ENCODE measurements around the gene LRMDA.
"Not testable (repeated sequence)": the region's sequence is repeated elsewhere in the genome, so short reads cannot be mapped to it uniquely, and the experiment has no call there.

The LRMDA gene

DNA sequence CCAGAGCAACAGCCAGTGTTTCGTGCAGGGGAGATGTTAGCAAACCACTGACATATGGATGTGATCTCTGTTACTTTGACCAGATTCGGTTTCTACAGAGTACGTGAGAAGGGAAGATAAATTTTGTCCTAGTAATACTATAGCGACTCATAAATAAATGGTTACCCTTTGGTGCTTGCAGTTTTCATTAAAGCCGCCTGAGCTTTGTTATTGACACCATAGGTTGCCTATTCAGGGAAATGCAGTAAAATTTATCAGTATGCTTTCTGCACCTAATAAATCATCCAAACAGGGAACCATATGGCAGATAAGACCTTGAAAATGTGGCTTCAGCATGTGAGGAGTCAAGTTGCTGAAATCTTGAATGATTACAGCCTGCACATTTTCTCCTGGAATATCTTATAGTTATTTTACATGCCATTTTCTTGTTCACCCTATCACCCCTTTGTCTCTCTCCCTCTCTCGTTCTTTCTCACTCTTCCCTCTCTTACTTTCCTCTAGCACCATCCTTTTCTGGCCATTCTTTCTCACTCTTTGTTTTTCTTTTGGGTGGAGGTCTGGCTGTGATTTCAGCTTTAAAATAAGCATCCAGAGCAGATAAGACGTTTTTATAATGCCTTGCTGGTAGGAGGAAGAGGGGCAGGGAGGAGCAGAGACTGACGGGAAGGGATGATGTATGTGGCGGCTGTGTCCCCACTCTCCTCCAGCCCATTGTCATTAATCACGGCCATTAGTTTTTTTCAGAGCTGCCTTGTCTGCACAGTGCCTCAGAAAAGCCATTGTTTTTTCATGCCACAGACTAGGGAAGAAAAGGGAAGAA is 182.5 kb downstream of the LRMDA start:
- DNase-seq (ENCODE audit: low spot score) = no peak

DNA sequence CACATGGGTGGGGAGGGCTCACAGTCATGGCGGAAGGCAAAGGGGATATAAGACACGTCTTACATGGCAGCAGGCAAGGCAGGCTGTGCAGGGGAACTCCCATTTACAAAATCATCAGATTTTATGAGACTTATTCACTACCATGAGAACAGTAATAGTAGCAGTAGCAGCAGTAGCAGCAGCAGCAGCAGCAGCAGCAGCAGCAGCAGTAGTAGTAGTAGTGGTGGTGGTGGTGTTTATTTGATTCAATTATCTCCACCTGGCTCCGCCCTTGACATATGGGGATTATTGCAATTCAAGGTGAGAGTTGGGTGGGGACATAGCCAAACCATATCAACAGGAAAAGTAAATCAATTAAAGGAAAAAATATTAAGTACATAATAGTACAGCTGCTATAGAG is 184.7 kb downstream of the LRMDA start:
- DNase-seq (ENCODE audit: low spot score) = no peak

DNA sequence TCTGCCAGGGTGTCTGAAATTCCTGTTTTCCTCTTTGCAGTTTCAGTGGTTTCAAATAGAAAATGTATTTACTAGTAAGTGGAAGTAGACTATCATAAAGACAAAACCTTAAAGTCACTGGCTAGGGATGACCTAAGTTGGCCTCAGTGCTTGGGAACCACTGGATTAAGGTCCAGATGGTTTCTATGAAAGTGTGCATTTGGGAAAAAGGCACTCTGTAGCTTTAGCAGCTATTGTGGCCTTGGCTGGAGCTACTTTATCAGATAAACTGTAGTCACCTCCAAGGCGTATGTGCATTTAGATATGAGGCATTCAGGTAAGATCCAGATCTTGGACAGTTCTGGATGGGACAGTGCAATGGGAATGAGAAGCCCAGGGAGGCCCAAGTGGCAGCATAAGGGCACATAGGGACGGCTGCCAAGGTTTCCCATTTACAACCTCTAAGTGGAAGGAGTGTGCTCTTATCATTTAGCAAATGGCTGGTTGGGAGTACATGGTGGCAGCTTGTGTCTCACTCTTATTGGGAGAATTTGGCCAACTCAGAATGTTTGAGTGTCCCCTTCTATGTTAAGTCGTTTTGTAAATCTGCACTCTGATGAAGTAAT is 185.6 kb downstream of the LRMDA start:
- no peak for DNase-seq (ENCODE audit: low spot score)

DNA sequence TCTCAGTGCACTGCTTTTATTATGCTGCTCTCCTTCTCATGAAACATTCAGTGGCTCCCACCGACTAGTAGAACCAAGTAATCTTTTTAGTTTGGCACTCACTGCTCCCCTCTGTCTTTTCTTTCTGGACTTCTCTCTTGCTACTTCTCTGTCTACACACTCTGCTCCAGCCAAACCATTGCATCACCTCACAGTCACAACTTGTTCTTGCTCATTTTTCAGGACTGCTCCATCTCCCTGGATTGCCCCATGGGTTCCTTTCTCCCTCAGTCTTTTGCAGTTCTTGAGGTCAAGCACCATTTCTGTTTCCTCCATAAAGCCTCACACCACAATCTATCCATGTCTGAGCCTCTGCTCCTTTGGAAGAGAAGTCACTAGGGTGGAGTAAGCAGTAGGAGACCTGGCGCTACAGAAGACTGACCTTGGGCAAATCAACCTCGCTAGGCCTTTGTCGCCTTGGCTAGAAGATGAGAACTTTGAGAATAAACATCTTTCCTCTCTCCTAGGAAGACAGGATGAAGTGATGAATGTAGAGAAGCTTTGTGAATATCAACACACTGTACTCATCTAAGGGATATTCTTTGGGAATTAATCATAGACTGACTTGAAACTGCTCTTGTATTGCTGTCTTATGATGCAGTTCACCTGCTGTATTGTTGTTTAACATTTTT is 186.2 kb downstream of the LRMDA start:
- no peak for DNase-seq (ENCODE audit: low spot score)

DNA sequence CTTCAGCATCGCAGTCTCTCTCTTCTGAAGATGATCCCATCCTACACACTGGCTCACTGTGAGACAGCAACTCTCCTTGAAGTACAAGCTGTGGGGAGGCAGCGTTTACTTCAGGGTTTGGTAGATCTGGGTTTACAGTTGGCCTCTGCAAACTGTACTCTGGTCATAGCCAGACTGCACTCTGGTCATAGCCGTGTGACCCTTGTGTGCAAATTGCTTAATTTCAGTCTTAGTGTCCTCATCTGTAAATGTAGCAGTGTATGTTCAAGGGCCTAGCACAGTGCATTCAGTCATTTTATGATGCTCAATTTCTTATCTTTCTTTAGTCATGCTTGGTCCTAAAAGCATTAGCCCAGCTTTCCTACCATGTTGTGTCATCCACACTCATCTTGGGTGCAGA is 188.2 kb downstream of the LRMDA start:
- no peak for DNase-seq (ENCODE audit: low spot score)

DNA sequence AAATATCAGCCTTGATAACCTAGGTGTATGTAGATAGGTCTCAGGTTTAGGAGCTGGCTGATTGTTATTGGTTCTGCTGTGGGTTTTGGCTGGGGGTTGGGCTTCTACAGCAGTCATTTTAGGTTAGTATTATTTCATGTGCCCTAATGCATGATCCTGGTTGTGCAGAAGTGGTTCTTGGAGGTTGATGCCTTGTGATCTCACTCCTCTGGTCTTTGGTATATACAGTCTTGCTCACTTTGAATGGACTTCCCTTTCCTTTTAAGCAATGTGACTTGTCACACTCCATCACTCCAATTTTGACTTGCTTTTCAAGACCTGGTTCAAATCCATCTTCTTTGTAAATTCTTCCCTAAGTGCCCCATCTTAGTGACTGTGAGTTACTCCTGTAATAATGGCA is 188.9 kb downstream of the LRMDA start:
- no peak for DNase-seq (ENCODE audit: low spot score)

DNA sequence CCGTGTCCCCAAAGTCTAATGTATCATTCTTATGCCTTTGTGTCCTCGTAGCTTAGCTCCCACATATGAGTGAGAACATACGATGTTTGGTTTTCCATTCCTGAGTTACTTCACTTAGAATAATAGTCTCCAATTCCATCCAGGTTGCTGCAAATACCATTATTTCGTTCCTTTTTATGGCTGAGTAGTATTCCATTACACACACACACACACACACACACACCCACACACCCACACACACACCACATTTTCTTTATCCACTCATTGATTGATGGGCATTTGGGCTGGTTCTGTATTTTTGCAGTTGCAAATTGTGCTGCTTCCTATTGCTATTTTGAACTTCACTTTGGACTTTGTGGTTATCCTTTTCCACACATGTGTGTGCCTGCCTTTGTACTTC is 189.6 kb downstream of the LRMDA start:
- not testable (repeated sequence) for DNase-seq (ENCODE audit: low spot score)

DNA sequence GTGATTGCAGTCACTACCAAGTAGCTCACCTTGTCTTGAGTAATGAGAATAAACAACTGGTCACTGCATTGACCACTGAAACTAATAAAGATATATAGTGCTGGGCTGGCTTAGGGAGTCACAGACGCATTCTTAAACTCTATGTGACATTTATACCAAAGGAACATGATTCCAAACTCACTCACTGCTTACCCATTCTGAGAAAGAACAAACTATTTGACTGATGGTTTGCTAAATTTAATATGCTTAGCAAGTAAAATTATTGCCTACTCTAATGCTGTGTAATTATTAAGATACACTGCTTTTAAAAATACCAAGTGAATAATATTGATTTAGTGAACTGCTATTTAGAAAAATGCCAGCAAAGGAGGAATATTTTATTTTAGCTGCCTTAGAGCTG is 191.1 kb downstream of the LRMDA start:
- no peak for DNase-seq (ENCODE audit: low spot score)

DNA sequence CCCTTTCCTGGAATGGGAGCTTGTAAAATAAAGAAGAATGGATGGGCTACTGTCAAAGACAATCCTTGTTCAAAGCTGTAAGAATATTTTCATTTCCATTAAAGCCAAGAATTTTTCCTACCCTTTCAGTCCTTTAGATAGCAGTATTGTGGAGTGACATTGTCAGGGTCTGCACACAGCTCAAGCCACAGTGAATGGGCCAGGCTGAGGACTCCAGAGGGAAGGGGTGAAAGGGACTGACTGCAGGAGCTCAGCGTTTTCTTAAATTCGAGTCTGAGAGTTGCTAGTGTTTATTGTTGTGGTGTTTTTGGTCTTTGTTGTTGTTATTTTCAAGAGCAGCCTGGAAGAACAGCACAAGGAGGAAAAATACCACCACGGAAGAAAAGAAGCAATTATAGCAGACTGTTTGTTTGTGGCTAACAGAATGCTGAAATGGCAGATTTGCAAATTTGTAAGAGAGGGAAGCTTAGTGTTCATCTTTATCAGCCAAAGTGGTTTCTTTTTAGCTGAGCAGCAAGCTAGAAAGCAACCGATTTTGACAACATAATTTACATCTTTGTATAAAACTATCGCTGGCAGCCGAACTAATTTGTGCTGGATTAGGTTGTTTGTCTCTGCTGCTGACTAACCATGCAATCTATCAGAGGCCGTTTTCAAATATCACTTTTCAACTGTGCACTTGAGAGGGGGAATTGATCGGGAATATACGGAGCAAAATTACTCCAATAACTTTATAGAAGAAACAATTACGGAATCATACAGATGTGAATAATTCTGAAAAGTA is 192.1 kb downstream of the LRMDA start:
- DNase-seq (ENCODE audit: low spot score) = no peak

DNA sequence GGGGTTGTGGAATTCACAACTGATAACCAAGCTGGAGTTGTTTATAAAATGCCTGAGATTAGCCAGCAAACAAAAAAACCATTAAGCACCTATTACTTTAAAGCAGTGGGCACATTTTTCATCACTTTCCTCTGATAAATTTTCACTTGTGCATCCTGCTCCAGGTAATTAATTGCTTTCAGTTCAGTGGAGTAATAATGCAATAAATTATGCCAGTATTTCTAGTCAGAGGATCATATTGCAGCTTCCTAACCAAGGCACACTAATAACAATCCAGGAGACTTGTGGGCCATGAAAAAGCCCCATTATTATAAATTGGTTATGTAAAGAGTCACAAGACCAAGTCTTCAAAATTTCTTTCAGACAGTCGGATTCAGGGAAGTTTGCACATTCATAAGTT is 193.2 kb downstream of the LRMDA start:
- DNase-seq (ENCODE audit: low spot score) = no peak

DNA sequence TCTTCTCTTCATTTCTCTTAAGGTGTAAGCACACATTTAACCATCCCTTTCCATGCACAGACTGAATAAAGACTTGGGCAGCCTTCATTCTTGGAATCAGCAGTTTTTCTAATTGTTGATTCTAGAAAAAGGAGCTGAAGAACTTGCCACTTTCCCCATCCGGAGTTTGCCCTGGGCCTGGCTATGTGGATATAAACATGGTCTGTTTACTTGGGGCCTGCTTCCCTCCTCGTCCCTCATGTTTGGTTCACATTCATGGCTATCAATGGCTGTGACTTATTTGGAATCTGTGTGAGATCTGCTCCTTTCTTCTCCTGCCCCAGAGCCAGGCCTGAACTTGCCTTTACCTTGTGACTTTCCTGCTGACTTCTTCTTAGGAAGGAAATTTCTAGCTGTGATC is 199.3 kb downstream of the LRMDA start:
- no peak for DNase-seq (ENCODE audit: low spot score)

DNA sequence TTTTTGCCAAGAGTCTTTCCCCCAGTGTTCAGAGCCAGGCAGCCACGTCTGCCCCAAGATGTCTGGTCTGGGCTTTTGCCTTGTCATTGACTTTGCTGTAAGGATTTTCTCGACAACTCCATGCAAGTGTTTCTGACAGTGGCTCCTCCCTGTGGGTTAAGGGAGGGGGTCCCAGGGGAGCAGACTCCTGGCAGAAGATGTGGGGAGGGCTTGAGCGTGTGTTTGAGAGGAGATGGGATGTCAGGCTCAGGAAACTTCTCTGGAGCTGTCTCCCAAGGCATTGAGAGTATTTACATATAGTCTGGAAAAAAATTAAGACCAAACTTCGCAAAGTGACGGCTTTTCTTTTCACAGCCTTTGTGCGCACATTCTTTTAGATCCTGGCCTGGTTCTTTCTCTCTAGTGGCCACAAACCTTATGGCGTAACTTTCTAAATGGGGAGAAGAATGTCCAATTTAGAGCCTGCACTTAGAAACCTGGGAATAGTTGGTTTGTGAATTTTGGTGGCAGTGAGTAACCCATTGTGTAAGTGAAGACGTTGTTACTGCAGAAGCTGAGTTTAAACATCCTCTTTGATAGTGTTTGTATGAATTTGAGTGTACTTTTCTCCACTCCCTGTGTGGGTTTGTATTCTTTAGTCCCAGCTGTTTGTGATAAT is 201.5 kb downstream of the LRMDA start:
- DNase-seq (ENCODE audit: low spot score) = no peak

DNA sequence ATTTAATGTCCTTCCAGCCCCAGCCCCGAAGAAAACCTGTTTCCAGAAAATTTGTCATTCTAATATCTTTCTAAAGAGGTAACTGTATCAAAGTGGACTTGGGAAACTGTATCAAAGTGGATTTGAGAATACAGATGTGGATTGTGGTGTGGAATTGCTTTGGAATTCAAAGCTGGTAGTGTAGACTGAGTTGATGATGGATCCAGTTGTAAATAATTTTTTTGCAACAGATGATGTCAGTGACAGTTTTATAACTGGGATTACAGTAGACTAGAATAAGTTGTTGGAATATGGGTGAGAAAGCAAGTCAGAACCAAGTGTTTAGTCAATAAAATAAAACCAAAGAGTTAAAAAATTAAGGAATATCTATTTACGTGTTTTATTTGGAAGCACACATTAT is 202.1 kb downstream of the LRMDA start:
- no peak for DNase-seq (ENCODE audit: low spot score)

DNA sequence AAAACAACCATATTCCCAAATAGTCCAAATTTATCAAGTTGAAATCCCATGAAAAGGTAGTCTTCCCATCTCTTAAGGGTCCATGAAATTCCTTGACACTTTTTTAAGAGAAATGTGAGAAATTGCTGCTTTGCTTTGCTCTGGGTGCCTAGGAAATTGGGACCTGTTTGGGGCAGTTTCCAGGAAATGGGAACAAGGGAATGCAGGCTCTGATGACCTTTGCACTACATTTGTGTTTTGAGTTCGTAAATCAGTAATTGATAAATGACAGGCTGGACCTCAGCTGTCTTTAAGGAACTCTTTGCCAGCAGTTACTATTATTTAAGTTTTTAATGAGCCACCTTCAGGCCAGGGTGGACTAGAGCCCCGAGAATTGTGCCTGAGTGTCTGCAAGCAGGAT is 203.5 kb downstream of the LRMDA start:
- DNase-seq (ENCODE audit: low spot score) = no peak

DNA sequence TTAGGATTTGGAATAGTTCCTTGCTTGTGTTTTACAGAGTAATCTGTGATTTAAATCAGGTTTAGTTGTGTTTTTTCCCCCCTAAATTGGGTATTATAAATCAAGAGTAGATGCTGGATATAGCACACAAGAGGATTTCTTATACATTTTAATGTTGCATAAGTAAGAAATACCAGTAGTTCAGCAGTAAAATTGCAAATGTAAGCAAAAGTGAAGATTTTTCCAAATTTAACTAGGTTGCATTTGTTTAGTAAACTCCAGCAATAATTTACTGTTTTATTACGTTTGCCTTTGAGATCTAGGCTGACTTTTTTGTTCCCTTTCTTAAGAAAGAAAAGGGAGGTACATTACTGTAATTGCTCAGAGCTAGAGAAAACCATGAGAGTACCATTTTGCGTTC is 207.3 kb downstream of the LRMDA start:
- DNase-seq (ENCODE audit: low spot score) = no peak

DNA sequence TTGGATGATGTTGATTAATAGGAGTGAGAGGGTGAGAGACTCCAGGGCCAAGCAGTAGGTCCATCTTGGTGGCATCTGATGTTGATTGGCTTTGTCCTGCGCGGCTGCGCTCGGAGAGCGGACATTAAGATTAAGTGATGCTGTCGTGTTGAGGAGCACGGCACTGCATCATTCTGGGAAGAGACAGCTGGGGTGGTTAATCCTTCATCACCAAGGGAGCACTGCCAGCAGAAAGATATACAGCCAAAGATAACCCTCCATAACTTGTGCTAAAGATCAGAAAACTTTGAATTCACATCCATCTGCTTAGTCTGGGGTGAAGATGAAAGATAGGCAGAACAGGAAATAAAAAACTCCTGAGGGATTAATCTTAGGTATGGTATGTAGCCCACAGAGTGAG is 208.3 kb downstream of the LRMDA start:
- no peak for DNase-seq (ENCODE audit: low spot score)

DNA sequence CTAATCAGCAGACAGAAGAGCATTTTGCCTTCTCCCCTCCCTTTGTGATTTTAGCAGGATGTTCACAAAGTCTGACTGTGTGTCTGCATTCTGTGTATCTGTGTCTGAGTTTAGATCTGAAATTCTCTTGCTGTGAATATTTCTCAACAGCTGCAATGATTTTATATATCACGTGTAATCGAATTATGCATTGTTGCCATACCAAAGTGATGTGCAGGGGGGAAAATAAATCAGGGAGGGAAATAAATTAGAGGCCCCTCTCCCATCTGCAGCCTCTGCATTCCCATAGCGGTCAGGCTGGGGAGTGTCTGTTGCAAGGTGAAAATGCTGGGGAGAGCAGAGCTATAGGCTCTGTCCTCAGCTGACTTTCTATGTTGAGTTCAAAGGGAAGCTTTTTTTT is 209.0 kb downstream of the LRMDA start:
- DNase-seq (ENCODE audit: low spot score) = no peak

DNA sequence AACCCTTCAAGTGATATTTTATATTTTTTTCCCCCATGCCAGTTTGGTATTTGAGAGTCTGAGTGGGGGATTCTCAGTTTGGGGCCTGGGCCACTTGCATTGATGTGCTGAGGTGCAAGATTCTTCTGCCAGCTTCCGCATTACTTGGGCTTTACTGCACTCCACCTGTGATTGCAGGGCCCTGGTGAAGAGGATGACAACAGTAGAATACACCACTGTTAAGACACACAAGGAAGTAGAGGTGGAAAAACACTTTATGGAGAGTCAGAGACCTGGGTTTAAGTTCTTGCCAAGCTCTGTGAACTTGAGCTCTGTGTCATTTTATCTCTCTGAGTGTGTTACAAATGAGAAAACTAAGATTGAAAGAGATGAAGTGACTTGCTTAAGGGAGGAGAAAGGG is 209.4 kb downstream of the LRMDA start:
- no peak for DNase-seq (ENCODE audit: low spot score)

DNA sequence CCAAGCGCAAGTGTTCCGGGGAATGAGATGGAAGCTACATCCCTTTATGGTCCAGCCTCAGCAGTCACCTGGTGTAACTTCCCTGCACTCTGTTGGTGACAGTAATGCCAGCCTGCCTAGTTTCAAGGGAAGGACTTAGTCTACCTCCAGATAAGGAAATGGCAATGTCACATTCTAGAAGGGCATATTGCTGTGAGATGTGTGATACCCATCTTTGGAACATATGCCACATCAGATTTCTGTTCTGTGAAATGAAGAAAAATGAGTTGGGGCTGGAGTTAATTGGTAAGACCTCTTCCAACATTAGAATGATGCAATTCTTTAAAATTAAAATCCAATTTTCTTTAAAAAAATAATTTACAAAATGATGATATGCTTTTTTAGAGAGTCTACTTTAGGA is 212.0 kb downstream of the LRMDA start:
- no peak for DNase-seq (ENCODE audit: low spot score)

DNA sequence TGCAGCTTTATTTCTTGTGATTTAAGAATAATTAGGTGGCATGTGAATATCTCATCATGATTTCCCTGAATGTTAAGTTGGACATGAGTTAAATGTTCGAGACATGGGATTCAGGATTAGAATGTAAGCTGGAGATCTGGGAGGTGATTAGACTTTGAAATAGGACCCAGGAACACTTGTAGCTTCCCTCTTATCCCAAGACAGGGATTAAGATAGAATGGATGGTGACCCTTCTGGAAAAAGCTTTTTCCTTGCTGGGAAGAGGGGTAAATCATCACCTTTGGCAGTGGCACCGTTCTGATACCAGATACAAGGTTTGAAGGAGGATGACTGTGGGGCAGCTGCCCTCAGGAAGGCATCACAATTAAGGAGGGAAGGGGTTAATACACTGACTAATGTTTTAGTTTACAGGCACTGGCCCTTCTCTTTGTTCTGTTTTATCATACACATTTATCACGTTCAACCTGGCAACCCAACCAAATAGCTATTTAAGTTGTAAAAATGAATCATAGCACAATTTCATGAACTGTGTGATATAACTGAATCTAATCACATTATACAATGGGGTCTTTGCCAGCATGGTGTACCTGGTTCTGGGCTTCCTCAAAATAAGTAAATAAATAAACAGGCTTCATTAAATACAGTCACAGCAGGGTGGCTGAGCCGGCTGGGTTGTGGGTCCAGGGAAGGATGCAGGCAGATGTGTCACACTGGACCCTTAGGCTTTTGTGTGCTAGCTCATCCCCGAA is 212.7 kb downstream of the LRMDA start:
- no peak for DNase-seq (ENCODE audit: low spot score)

DNA sequence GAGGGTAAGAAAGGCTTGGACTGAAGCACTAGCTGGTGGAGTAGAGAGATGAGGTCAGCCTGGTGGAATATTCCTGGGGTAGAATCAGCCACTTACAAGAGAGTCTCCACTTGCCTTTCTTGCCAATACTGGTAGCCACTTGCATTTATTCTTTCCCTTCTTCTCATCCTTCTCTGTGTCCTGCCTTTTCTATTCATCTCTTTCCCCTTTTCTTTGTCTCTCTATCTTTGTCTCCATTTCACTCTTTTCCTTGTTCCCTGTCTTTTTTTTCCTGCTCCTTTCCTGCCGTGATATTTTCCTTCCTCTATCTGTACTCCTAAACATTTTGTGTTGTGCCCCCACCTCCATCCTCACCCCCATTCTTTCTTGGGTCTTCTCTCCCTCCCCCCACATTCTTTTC is 214.3 kb downstream of the LRMDA start:
- no peak for DNase-seq (ENCODE audit: low spot score)

Measured in cerebellar cortex (tissue), 1 donor.